ENCODE results near the gene MAP3K3. TPM values are rescaled to one million over a fixed set of nuclear protein-coding genes. Genes with fewer than 3 reads are reported as not detected.
A peak's percentile ranks its signal among the peaks of the same experiment; 100 is the strongest.

MAP3K3 gene
- total RNA-seq, 1 experiment from 2014 or later: 24.3 TPM

DNA sequence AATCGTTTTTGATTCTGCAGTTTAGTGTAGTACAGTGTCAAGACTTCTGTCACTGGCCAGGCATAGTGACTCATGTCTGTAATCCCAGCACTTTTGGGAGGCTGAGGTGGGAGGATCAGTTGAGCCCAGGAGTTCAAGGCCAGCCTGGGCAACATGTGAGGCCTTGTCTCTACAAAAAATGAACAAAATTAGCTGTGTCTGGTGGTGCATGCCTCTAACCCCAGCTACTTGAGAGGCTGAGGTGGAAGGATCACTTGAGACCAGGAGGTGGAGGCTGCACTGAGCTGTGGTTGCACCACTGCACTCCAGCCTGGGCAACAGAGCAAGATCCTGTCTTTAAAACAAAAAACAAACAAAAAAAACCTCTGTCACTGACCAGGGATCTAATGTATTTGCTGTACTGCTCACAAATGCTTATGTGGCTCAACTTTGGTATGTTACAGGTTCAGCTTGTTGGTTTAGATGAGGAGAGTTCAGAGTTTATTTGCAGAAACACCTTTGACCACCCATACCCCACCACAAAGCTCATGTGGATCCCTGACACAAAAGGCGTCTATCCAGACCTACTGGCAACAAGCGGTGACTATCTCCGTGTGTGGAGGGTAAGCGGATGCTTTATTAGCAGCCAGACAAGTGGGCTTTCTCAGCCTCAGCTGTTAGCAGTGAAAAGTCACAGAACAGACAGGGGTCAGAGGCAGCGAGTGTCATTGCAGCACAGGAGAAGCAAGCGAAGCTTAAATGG lies 44.0 kb upstream of the MAP3K3 start:
- H3K9me3 ChIP-seq (ENCODE audit: control insufficient read depth, low read depth, low read length): no peaks in the 10 kb centered on the region
- H3K27me3 ChIP-seq (ENCODE audit: insufficient read depth, low read length): no peaks in the 10 kb centered on the region
- H4K8ac ChIP-seq (replicated peaks; ENCODE audit: insufficient read length, low read depth, low read length): no peak overlapping the region
- peaks cover 1% of the 10 kb centered on the region; the same call in 1 of the 2 replicates for H3K79me2 ChIP-seq (ENCODE audit: insufficient read depth, low read length)
- H2BK5ac ChIP-seq (ENCODE audit: insufficient read length, low read length): no peak overlapping the region
- TF ChIP-seq, protein P1, sequence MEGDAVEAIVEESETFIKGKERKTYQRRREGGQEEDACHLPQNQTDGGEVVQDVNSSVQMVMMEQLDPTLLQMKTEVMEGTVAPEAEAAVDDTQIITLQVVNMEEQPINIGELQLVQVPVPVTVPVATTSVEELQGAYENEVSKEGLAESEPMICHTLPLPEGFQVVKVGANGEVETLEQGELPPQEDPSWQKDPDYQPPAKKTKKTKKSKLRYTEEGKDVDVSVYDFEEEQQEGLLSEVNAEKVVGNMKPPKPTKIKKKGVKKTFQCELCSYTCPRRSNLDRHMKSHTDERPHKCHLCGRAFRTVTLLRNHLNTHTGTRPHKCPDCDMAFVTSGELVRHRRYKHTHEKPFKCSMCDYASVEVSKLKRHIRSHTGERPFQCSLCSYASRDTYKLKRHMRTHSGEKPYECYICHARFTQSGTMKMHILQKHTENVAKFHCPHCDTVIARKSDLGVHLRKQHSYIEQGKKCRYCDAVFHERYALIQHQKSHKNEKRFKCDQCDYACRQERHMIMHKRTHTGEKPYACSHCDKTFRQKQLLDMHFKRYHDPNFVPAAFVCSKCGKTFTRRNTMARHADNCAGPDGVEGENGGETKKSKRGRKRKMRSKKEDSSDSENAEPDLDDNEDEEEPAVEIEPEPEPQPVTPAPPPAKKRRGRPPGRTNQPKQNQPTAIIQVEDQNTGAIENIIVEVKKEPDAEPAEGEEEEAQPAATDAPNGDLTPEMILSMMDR (conservative IDR thresholded peaks at IDR 0.05): no peak
- H3K4me2 ChIP-seq (ENCODE audit: insufficient read depth, insufficient read length, low read length): no peak overlapping the region
- H3K56ac ChIP-seq (ENCODE audit: insufficient read length, low read depth, low read length): no peak overlapping the region
- no peak overlapping the region for H2BK12ac ChIP-seq (ENCODE audit: insufficient read length, low read depth, low read length)
- H3K4me1 ChIP-seq (ENCODE audit: insufficient read depth, low read length): peaks cover 2% of the 10 kb centered on the region; the same call in 1 of the 2 replicates
- H2BK20ac ChIP-seq (ENCODE audit: low read depth, low read length, poor library complexity, severe bottlenecking): no peak overlapping the region
- Mint-ChIP-seq H3K9me3 (no peaks in the 10 kb centered on the region), H3K27me3 (ENCODE audit: low read depth) (no peaks in the 10 kb centered on the region), H3K4me3 (no peak overlapping the region), H3K27ac (peak overlapping the region; percentile 56 to 72 (median 64); a peak in 2 of 7 replicates), H3K4me1 (peaks cover 17 to 19% of the 10 kb centered on the region in 2 experiments), H3K36me3 (ENCODE audit: insufficient read depth in 1 of 3, low read depth in 3 of 3) (peaks cover 8 to 43% (median 34%) of the 10 kb centered on the region in 3 experiments; a peak in 6 of 7 replicates)
- H3K4ac ChIP-seq (ENCODE audit: low read depth, low read length): no peak overlapping the region
- no peak overlapping the region for H4K91ac ChIP-seq (ENCODE audit: insufficient read length, low read depth, low read length)
- no peak for DNase-seq
- H4K20me1 ChIP-seq (ENCODE audit: control insufficient read depth, insufficient read depth, insufficient read length): no peaks in the 10 kb centered on the region
- H3K23me2 ChIP-seq (ENCODE audit: insufficient read length, low read depth, low read length, poor library complexity, severe bottlenecking): no peaks in the 10 kb centered on the region
- no peak overlapping the region for H3K23ac ChIP-seq (ENCODE audit: insufficient read length, low read depth, low read length)
- H3K79me1 ChIP-seq (ENCODE audit: insufficient read depth, low read depth, low read length, poor library complexity, severe bottlenecking): peaks cover 6% of the 10 kb centered on the region
- no peak overlapping the region for H3K18ac ChIP-seq (ENCODE audit: insufficient read length, low read depth, low read length)
- H2AFZ ChIP-seq (ENCODE audit: low read length): no peak overlapping the region
- H2AK5ac ChIP-seq (ENCODE audit: insufficient read length, low read length): no peak overlapping the region
- WGBS (ENCODE audit: extremely low coverage, insufficient read length, low lambda C conversion rate): no CpG with 5 or more reads among the region's 7 CpGs
- no peak overlapping the region for H3K27ac ChIP-seq (ENCODE audit: insufficient read length, low read depth, low read length)
- H2BK15ac ChIP-seq (ENCODE audit: low read depth, low read length): no peak overlapping the region
- no peak overlapping the region for H2BK120ac ChIP-seq (ENCODE audit: low read depth, low read length, poor library complexity, severe bottlenecking)
- H3T11ph ChIP-seq (ENCODE audit: low read length): no peak overlapping the region
- no peak overlapping the region for H3K9ac ChIP-seq (ENCODE audit: extremely low read depth, insufficient read length, low read length)
- H4K5ac ChIP-seq (ENCODE audit: insufficient read length, low read depth, low read length): no peak overlapping the region
- no peak overlapping the region; the same call in 1 of the 2 replicates for H3K14ac ChIP-seq (ENCODE audit: insufficient read depth, low read length)
